H9 (cell line): ENCODE data around the gene SETDB1. TPM values are rescaled to one million over a fixed set of nuclear protein-coding genes. Genes with fewer than 3 reads are reported as not detected.

Experiments
- DNase-seq: peaks from one replicate; pipeline ENCODE4 v3.0.0-alpha.2; 2017
- H2AFZ ChIP-seq: one replicate; pipeline ENCODE4 v1.6.1; 2013; ENCODE audit warnings: mild to moderate bottlenecking, low read length, control low read depth, moderate library complexity
- H2AK5ac ChIP-seq: 2 replicates; pipeline ENCODE4 v1.6.1; 2013; ENCODE audit warnings: low read length, control low read depth, mixed read lengths; ENCODE audit not compliant: insufficient read length
- H2BK120ac ChIP-seq: one replicate; pipeline ENCODE4 v1.6.1; 2013; ENCODE audit warnings: low read depth, mild to moderate bottlenecking, low read length, control low read depth, inconsistent platforms; ENCODE audit not compliant: poor library complexity, severe bottlenecking
- H2BK12ac ChIP-seq: 2 replicates; pipeline ENCODE4 v1.6.1; 2013; ENCODE audit warnings: low read length, control low read depth, mixed read lengths, low read depth; ENCODE audit not compliant: insufficient read length
- H2BK15ac ChIP-seq: 2 replicates; pipeline ENCODE4 v1.6.1; 2013; ENCODE audit warnings: low read depth, low read length, control low read depth
- H2BK20ac ChIP-seq: one replicate; pipeline ENCODE4 v1.6.1; 2013; ENCODE audit warnings: low read depth, mild to moderate bottlenecking, low read length, control low read depth, inconsistent platforms; ENCODE audit not compliant: poor library complexity, severe bottlenecking
- H2BK5ac ChIP-seq: 2 replicates; pipeline ENCODE4 v1.6.1; 2013; ENCODE audit warnings: low read length, control low read depth, mixed read lengths; ENCODE audit not compliant: insufficient read length
- H3K14ac ChIP-seq: 2 replicates; pipeline ENCODE4 v1.6.1; 2013; ENCODE audit warnings: low read length, control low read depth; ENCODE audit not compliant: insufficient read depth
- H3K18ac ChIP-seq: 2 replicates; pipeline ENCODE4 v1.6.1; 2013; ENCODE audit warnings: low read depth, mild to moderate bottlenecking, mixed read lengths, low read length, control low read depth; ENCODE audit not compliant: insufficient read length
- H3K23ac ChIP-seq: 2 replicates; pipeline ENCODE4 v1.6.1; 2013; ENCODE audit warnings: low read length, control low read depth, mixed read lengths, low read depth; ENCODE audit not compliant: insufficient read length
- H3K23me2 ChIP-seq: 2 replicates; pipeline ENCODE4 v1.6.1; 2013; ENCODE audit warnings: low read depth, mild to moderate bottlenecking, mixed read lengths, low read length, control low read depth; ENCODE audit not compliant: insufficient read length, poor library complexity, severe bottlenecking
- H3K27ac ChIP-seq: 2 replicates; pipeline ENCODE4 v1.5.1; 2013; ENCODE audit warnings: low read length, control low read depth, mixed read lengths, low read depth; ENCODE audit not compliant: insufficient read length
- H3K27me3 ChIP-seq: 2 replicates; pipeline ENCODE4 v1.6.1; 2013; ENCODE audit warnings: low read length, control low read depth, inconsistent platforms; ENCODE audit not compliant: insufficient read depth
- H3K4ac ChIP-seq: 2 replicates; pipeline ENCODE4 v1.6.1; 2013; ENCODE audit warnings: low read depth, mild to moderate bottlenecking, control low read depth, inconsistent platforms, low read length, moderate library complexity
- H3K4me1 ChIP-seq: 2 replicates; pipeline ENCODE4 v1.6.1; 2013; ENCODE audit warnings: low read length, control low read depth, inconsistent platforms; ENCODE audit not compliant: insufficient read depth
- H3K4me2 ChIP-seq: 2 replicates; pipeline ENCODE4 v1.6.1; 2013; ENCODE audit warnings: low read length, control low read depth, mixed read lengths; ENCODE audit not compliant: insufficient read length, insufficient read depth
- H3K56ac ChIP-seq: 2 replicates; pipeline ENCODE4 v1.6.1; 2013; ENCODE audit warnings: low read depth, mild to moderate bottlenecking, mixed read lengths, low read length, control low read depth; ENCODE audit not compliant: insufficient read length
- H3K79me1 ChIP-seq: 2 replicates; pipeline ENCODE4 v1.6.1; 2013; ENCODE audit warnings: low read depth, mild to moderate bottlenecking, moderate library complexity, low read length, control low read depth, inconsistent platforms; ENCODE audit not compliant: insufficient read depth, poor library complexity, severe bottlenecking
- H3K79me2 ChIP-seq: 2 replicates; pipeline ENCODE4 v1.6.1; 2013; ENCODE audit warnings: low read length, control low read depth, inconsistent platforms; ENCODE audit not compliant: insufficient read depth
- H3K9ac ChIP-seq: 2 replicates; pipeline ENCODE4 v1.6.1; 2013; ENCODE audit warnings: low read length, control low read depth, mixed read lengths; ENCODE audit not compliant: insufficient read length; ENCODE audit errors: extremely low read depth
- H3K9me3 ChIP-seq: one replicate; pipeline ENCODE4 v1.6.1; 2013; ENCODE audit warnings: low read depth, low read length, inconsistent platforms; ENCODE audit not compliant: control insufficient read depth
- H3T11ph ChIP-seq: one replicate; pipeline ENCODE4 v1.6.1; 2013; ENCODE audit warnings: mild to moderate bottlenecking, low read length, control low read depth, inconsistent platforms
- H4K20me1 ChIP-seq: one replicate; pipeline ENCODE4 v1.6.1; 2013; ENCODE audit not compliant: control insufficient read depth, insufficient read length, insufficient read depth
- H4K5ac ChIP-seq: 2 replicates; pipeline ENCODE4 v1.6.1; 2013; ENCODE audit warnings: low read depth, mild to moderate bottlenecking, mixed read lengths, low read length, control low read depth; ENCODE audit not compliant: insufficient read length
- H4K8ac ChIP-seq: replicated peaks from 2 replicates; pipeline ENCODE4 v1.6.1; 2013; ENCODE audit warnings: low read length, control low read depth, mixed read lengths, low read depth; ENCODE audit not compliant: insufficient read length
- H4K91ac ChIP-seq: 2 replicates; pipeline ENCODE4 v1.6.1; 2013; ENCODE audit warnings: low read depth, mild to moderate bottlenecking, moderate library complexity, mixed read lengths, low read length, control low read depth; ENCODE audit not compliant: insufficient read length
- H3K27ac Mint-ChIP-seq, 3 experiments: 2 replicates in 2 of 3; 3 replicates in 1 of 3; pipeline ENCODE4 v1.8.0; 2020 to 2021; ENCODE audit warnings: mixed read lengths in 3 of 3, mild to moderate bottlenecking in 1 of 3, moderate library complexity in 1 of 3
- H3K27me3 Mint-ChIP-seq: 2 replicates; pipeline ENCODE4 v1.8.0; 2021; ENCODE audit warnings: low read depth, mild to moderate bottlenecking, moderate library complexity, mixed read lengths
- H3K36me3 Mint-ChIP-seq, 3 experiments: 2 replicates in 2 of 3; 3 replicates in 1 of 3; pipeline ENCODE4 v1.8.0; 2020 to 2021; ENCODE audit warnings: low read depth in 3 of 3, mixed read lengths in 3 of 3; ENCODE audit not compliant: insufficient read depth in 1 of 3
- H3K4me1 Mint-ChIP-seq, 2 experiments: 2 replicates each; pipeline ENCODE4 v1.8.0; 2020; ENCODE audit warnings: mixed read lengths in 2 of 2
- H3K4me3 Mint-ChIP-seq, 2 experiments: 2 replicates in 1 of 2; 3 replicates in 1 of 2; pipeline ENCODE4 v1.8.0; 2020 to 2021; ENCODE audit warnings: mild to moderate bottlenecking in 2 of 2, mixed read lengths in 2 of 2, moderate library complexity in 1 of 2
- H3K9me3 Mint-ChIP-seq, 2 experiments: 2 replicates in 1 of 2; 3 replicates in 1 of 2; pipeline ENCODE4 v1.8.0; 2020; ENCODE audit warnings: mild to moderate bottlenecking in 2 of 2, mixed read lengths in 2 of 2, moderate library complexity in 1 of 2
- WGBS: extraction: QIAGEN DNeasy Blood & Tissue Kit; methylation state at CpG from one replicate; pipeline ENCODE4 v1.1.7; 2013; ENCODE audit warnings: missing lambda C conversion rate, low lambda C conversion rate, mixed read lengths; ENCODE audit not compliant: insufficient read length; ENCODE audit errors: extremely low coverage; 5-methylcytosine and 5-hydroxymethylcytosine counted together
- total RNA-seq: library from RNA; stranded (reverse); gene quantifications from 2 replicates; pipeline ENCODE4 v1.2.1, GENCODE V29; 2021
- TF ChIP-seq, protein P1 (sequence below): fragments of 200-600 bp; sonication (generic); conservative IDR thresholded peaks from 3 replicates; pipeline ENCODE4 v1.8.0; 2021; ENCODE audit warnings: antibody characterized with exemption, mild to moderate bottlenecking

The SETDB1 gene
- total RNA-seq, 1 experiment from 2014 or later = 62.1 TPM

DNA sequence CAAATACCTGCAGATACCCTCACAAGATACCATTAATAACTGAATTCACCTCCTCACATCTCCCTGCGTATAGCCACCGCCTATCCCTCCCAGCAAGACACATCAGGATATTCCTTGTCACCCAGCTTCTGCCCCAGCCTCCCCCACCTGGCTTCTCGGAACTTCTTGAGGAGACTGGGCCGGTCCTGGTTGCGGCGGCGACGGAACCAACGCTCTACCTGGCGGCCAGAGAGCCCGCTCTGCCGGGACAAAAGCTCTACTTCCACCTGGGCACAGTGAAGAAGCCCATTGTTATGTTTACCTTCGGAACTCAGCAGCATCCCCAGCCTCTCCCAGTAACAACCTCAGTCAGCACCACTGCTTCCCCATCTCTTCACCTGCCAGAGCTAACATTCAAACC is 41.8 kb downstream of the SETDB1 start:
- H3K14ac ChIP-seq = no peak overlapping the region
- TF ChIP-seq, protein P1, sequence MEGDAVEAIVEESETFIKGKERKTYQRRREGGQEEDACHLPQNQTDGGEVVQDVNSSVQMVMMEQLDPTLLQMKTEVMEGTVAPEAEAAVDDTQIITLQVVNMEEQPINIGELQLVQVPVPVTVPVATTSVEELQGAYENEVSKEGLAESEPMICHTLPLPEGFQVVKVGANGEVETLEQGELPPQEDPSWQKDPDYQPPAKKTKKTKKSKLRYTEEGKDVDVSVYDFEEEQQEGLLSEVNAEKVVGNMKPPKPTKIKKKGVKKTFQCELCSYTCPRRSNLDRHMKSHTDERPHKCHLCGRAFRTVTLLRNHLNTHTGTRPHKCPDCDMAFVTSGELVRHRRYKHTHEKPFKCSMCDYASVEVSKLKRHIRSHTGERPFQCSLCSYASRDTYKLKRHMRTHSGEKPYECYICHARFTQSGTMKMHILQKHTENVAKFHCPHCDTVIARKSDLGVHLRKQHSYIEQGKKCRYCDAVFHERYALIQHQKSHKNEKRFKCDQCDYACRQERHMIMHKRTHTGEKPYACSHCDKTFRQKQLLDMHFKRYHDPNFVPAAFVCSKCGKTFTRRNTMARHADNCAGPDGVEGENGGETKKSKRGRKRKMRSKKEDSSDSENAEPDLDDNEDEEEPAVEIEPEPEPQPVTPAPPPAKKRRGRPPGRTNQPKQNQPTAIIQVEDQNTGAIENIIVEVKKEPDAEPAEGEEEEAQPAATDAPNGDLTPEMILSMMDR = no peak
- H2AFZ ChIP-seq = no peak overlapping the region
- no peak overlapping the region for H3K4ac ChIP-seq
- WGBS = no CpG with 5 or more reads among the region's 13 CpGs
- H3K9me3 ChIP-seq = no peaks in the 10 kb centered on the region
- H3K9ac ChIP-seq = no peak overlapping the region
- no peaks in the 10 kb centered on the region for H3K23me2 ChIP-seq
- H4K91ac ChIP-seq = no peak overlapping the region
- no peak overlapping the region for H3T11ph ChIP-seq
- Mint-ChIP-seq H3K27ac (peak overlapping the region; percentile 36 to 76 (median 40); a peak in 4 of 7 replicates), H3K9me3 (no peaks in the 10 kb centered on the region), H3K4me3 (no peak overlapping the region), H3K4me1 (peaks cover 35 to 38% of the 10 kb centered on the region in 2 experiments), H3K27me3 (no peaks in the 10 kb centered on the region; the same call in none of the 2 replicates), H3K36me3 (peaks cover 48 to 66% (median 63%) of the 10 kb centered on the region in 3 experiments)
- no peak overlapping the region for H2BK120ac ChIP-seq
- H4K20me1 ChIP-seq = no peaks in the 10 kb centered on the region
- peaks cover 21% of the 10 kb centered on the region; the same call in 1 of the 2 replicates for H3K79me2 ChIP-seq
- no peak for DNase-seq
- no peak overlapping the region for H2BK20ac ChIP-seq
- no peak overlapping the region for H2BK15ac ChIP-seq
- no peak overlapping the region for H3K18ac ChIP-seq
- no peak overlapping the region for H4K5ac ChIP-seq
- H3K4me2 ChIP-seq = no peak overlapping the region
- H2BK12ac ChIP-seq = no peak overlapping the region
- no peak overlapping the region for H4K8ac ChIP-seq
- H3K79me1 ChIP-seq = no peaks in the 10 kb centered on the region
- peaks cover 5% of the 10 kb centered on the region for H3K4me1 ChIP-seq
- no peak overlapping the region for H3K56ac ChIP-seq
- H2AK5ac ChIP-seq = no peak overlapping the region
- H3K27ac ChIP-seq = no peak overlapping the region
- no peak overlapping the region for H2BK5ac ChIP-seq
- no peaks in the 10 kb centered on the region for H3K27me3 ChIP-seq
- H3K23ac ChIP-seq = no peak overlapping the region
